Stimulated activated CD4-positive, alpha-beta T cell treated with anti-CD3 and anti-CD28 coated beads, Interleukin-4, amount 100 ng/mL, for 24 hours (primary cell): ENCODE results near the gene DPY19L1.
"Not testable (repeated sequence)": the region's sequence is repeated elsewhere in the genome, so short reads cannot be mapped to it uniquely, and the experiment has no call there.

Source experiments
- DNase-seq: peaks from one replicate; pipeline ENCODE4 v3.0.0-alpha.2; 2020

The DPY19L1 gene

GRCh38 chr7:34984140-34984539, 53.1 kb downstream of the DPY19L1 start:
- not testable (repeated sequence) for DNase-seq

- no peak for DNase-seq
Observed at GRCh38 chr7:34982371-34983019, 54.8 kb downstream of the DPY19L1 start.

DNA sequence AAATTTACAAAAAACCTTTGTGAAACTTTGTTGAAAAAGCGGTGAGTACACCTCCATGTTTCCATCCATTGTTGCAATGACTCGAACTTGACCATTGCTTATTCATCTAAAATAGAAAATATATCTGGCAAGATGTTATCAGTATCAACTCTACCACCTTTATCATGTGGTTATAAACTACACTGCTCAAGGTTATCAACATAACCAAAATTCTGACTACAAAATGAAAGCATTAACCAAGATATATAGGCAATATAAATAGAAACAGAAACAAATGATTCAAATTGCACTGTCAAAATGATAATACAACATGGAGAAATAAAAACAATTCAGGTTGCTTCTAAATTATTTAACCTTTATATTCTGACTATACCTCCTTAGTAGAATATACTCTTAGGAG, 58.2 kb downstream of the DPY19L1 start:
- DNase-seq: not testable (repeated sequence)

GRCh38 chr7:34973400-34973760, 63.9 kb downstream of the DPY19L1 start:
- no peak for DNase-seq

DNA sequence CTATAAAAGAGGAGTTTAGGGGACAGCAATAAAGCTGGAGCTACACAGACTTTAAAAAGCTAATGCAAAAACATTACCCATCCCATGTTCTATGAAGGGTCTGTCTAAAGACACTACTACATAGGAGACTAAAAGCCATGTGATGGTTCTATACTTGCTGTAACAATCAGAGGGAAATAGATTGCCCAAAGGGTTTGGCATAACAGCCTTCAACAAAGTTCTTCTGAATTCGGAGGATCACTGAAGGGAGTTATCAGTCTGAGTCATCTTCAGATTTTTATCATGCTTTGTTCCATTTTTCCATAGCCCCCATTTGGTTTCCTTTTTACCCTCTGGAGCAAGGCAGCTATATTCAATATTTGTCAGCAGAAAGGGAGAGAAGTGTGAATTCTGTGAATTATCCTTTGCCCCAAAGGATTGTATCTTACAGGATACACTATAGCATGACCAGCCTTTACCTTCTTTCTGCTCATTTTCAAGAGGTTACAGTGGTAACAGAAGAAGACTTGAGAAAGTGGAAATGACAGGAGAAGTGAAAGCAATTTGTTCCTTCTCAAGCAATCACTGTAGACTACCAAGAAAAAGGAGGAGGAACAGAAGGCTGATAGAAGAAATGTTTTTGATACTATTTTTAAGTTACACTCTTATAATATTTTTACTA, 64.4 kb downstream of the DPY19L1 start:
- not testable (repeated sequence) for DNase-seq

DNA sequence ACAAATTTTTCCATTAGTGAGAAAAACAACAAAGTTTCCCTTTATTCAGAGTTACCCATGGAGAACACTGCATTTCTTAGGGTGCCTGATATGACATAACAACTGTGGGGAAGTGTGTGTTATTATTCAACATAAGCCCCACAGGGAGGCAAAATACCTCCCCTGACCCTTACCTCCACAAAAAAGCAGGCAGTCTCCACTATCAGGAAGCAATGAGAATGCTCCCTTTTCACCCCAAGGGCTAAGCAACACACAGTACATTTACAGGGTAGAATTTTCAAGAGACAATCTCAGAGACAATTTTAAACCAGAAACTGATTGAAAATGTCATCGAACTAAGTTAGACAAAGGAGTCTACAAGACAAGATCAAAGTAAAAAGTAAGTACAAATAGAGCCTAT, 69.5 kb downstream of the DPY19L1 start:
- DNase-seq: not testable (repeated sequence)

DNA sequence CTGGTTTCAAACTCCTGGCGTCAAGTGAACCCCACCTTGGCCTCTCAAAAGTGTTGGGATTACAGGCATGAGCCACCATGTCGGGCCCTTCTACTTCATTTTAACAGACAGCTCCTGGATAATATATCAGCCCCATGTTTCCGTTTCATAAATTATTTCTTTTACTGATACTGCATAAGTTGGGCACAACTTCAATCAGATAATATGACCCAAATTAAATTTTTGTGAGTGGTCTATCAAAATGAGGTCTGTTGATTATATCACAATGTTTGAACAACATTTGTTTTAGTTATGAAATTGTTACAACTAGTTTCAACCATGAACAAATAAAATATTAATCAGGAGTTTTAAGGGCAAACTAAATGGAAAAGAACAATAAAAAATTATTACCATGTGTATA, 70.8 kb downstream of the DPY19L1 start:
- DNase-seq: not testable (repeated sequence)

- no peak for DNase-seq
Observed at GRCh38 chr7:34958021-34958420, 79.3 kb downstream of the DPY19L1 start.

DNA sequence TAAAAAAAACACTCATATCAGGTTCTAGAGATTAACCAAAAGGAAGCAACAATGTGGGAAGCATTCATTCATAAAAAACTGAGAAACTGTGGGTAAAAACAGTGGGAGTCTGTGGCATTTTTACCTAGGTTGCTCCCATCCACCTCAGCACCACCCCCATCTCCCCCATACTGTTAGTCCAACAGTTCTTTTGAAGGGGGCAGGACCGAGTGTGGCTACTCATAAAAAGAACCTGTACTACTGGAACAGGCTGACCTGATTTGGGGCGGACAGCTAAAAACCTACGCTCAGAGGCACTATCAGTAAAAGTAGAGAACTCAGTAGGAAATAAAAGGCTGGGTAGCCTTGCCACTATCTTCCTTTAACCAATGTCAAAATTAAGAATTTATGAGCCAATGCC, 84.5 kb downstream of the DPY19L1 start:
- no peak for DNase-seq

- no peak for DNase-seq
Observed at GRCh38 chr7:34949361-34949760, 87.9 kb downstream of the DPY19L1 start.

DNA sequence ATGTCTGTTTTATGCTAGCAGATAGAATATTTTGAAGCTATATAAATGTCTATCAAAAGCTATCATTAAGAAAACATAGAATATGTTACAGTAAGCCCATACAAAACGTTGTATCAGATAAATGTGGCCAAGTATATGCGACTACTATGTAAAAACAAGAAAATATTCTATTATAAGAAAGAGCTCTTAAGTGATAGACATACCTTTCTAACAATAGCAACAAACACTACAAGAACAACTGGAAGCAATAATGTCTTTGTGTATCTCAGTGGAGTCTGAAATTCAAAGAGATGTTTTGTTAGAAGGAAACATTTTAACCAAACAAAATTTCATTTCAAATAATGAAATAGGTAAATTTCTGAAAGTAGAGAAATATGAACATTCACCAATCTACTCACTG, 89.9 kb downstream of the DPY19L1 start:
- not testable (repeated sequence) for DNase-seq

- no peak for DNase-seq
Observed at GRCh38 chr7:34946486-34946885, 90.8 kb downstream of the DPY19L1 start.

- not testable (repeated sequence) for DNase-seq
Observed at GRCh38 chr7:34945894-34946477, 91.3 kb downstream of the DPY19L1 start.

DNA sequence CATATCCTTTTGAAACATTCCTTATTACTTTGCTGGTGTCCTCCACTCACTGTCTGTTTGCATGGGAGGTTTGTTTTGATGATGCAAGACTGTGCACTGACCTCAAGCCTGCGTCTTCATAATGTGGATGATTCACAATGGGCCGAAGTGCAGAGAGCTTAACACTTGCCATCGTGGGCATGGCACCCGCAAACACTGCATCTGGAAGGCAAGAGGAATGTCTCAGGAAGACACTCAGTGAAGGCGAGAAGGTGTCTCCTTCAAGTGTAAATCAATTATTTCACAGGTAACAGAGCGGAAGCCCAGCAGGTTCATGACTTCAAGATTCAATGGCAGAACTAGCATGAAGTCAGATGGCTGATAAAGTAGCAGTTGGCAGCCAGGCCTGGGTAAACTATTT, 98.1 kb downstream of the DPY19L1 start:
- DNase-seq: no peak

DNA sequence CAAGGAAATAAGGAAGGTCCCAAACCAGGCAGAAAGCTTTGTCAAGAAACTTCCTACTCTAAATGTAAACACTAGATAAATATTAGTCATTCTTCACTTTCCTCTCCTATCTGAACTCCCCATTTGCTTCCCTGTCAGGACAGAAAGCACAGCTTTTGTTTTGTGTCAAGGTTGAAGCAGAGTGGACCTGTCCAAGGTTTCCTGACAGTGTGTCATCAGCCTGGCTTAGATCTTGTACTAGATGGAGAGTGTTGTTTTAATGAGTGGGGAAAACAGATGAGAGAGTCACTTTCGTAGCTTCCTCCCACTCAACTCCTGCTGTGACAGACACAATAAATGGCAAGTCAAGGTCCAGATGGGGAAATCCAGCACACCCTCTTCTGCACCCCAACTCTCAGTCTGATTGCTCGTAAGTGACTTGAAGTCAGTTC, 101.5 kb downstream of the DPY19L1 start:
- not testable (repeated sequence) for DNase-seq

- DNase-seq: no peak
Observed at GRCh38 chr7:34931739-34932138, 105.5 kb downstream of the DPY19L1 start.

GRCh38 chr7:34929783-34930182, 107.5 kb downstream of the DPY19L1 start:
- DNase-seq: not testable (repeated sequence)

DNA sequence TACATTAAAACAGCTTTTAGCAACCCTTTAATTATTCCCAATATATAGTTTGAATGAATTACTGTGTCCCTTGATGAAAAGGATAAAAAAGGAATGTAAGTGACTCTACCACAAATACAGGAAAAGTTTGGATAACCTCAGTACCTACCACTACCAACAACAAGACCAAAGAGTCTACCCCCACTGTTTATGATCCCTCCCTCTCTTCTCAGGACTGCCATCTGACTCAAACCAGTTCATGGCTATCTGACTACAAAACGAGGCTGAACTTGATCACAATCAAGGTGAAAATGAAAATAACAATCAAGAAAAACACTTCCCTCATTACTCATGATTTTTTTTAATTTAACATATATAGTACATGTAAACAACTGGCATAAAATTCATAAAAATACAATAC, 108.7 kb downstream of the DPY19L1 start:
- no peak for DNase-seq

DNA sequence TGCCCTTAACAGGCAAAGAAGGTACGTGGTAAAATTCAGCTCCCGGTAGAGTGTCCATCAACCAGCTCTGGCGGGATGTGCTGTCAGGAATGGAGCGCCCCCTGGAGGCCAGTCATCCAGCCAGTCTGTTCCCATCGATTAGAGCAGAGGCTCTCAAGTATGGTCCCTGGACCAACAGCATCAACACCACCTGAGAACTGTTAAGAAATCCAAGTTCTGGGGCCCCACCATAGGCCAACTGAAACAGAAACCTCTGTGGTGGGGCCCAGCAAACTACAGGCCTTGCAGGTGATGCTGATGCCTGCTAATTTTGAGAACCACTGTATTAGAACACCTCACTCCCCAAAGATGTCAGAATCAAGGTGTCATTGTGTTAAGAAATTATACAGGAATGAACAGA, 109.2 kb downstream of the DPY19L1 start:
- DNase-seq: peak; percentile 40

DNA sequence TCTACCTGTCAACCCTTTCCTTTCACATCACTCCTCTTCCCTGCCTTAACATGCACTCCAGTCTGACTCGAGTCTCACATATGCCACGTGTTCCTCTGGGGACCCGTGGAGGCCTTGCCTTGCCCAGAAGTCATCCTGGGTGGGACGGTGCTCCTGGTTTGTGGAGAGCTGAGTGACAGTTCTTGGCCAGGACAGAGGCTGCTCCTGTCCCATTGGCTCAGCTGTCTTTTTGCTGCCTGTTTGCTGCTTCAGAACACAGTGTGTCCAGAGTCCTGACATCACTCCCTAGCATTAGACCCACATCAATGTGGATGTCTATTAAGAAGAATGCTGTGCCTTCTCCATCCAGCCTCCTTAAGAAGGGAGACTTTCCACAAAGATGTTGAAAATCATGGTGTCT, 116.8 kb downstream of the DPY19L1 start:
- not testable (repeated sequence) for DNase-seq

DNA sequence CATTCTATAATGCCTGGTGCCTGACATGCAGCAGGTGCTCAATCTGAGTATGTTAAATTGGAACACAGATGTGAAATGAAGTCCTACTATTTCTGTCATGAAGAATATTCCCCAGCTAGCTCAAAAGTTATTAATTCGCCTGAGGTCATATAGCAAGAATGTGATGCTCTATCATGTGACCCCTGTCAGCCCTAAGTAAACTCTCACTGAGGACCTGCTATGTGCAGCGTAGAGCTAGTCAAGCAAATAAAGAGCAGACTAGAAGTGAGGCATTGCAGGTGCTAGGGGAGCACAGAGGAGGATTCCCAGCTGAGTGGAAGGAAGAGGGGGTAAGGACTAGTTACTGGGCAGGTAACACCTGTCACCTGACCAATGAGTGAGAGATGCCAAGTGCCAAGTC, 118.2 kb downstream of the DPY19L1 start:
- DNase-seq: not testable (repeated sequence)

DNA sequence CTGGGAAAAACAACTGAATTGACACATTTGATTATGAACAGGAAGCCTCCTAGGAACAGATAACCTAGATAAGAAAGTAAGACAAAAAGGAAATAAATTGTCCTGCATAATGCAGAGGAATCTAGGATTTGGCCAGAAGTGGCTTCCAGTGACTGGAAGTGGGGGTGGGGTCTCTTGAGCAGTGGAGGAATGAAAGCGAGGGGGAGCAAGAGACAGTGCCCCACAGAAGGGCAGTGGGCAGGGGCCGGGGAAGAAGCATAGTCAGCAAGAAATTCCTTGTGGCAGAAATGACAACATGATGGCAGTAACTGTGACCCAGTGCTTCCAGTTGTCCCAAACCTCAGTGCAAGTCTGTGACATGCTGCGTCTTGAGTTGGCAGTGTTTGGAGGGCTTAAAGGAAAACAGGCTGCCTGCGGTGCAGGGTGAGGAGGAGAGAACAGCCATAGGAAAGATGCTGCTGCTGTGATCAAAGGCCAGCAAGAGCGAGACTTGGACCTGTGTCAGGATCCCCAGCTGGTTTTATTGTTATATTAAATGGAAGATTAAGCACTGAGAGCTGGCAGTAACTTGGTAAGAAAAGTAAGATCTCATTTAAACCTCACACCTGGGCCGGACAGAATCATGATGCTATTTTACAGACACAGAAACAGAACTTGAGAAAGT, 119.0 kb downstream of the DPY19L1 start:
- DNase-seq: not testable (repeated sequence)

DNA sequence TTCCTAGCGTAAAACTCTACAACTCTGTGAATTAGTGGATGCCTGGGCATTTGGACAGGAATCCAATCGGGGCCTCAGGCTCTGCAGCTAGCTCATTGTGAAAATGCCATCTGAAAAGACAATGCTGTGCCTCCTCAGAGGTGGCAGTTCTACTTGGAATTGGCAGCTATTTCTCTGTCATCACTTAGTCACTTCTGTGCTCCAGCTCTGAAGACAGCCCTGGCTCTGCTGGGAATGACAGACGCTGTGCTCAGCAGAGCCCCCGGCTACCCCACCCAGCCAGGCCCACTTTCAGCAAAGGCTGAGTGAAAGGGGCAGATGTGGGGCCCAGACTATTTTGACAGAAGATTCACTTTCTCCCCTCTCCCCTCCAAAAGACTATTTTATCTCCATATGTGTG, 119.8 kb downstream of the DPY19L1 start:
- DNase-seq: not testable (repeated sequence)

DNA sequence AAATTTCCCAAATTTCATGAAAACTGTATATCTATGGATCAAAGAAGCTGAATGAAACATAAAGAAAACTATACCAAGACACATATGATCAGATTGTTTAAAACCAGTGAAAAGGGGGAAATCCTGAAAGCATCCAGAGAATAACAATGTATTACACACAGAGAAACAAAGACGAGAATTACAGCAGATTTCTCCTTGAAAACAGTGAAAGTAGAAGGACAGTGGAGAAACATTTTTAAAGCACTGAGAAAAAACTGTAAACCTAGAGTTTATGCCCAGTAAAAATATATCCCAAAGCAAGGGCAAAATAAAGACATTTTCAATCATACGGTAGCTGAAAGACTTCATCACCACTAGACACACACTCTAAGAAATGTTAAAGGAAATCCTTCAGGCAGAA, 121.0 kb downstream of the DPY19L1 start:
- no peak for DNase-seq
